H9 (cell line): ENCODE measurements around the gene USH2A. TPM values are rescaled to one million over a fixed set of nuclear protein-coding genes. Genes with fewer than 3 reads are reported as not detected.

Source experiments
- DNase-seq: peaks from one replicate; pipeline ENCODE4 v3.0.0-alpha.2; 2017
- H2AFZ ChIP-seq: one replicate; pipeline ENCODE4 v1.6.1; 2013; ENCODE audit warnings: mild to moderate bottlenecking, low read length, control low read depth, moderate library complexity
- H2AK5ac ChIP-seq: 2 replicates; pipeline ENCODE4 v1.6.1; 2013; ENCODE audit warnings: low read length, control low read depth, mixed read lengths; ENCODE audit not compliant: insufficient read length
- H2BK120ac ChIP-seq: one replicate; pipeline ENCODE4 v1.6.1; 2013; ENCODE audit warnings: low read depth, mild to moderate bottlenecking, low read length, control low read depth, inconsistent platforms; ENCODE audit not compliant: poor library complexity, severe bottlenecking
- H2BK12ac ChIP-seq: 2 replicates; pipeline ENCODE4 v1.6.1; 2013; ENCODE audit warnings: low read length, control low read depth, mixed read lengths, low read depth; ENCODE audit not compliant: insufficient read length
- H2BK15ac ChIP-seq: 2 replicates; pipeline ENCODE4 v1.6.1; 2013; ENCODE audit warnings: low read depth, low read length, control low read depth
- H2BK20ac ChIP-seq: one replicate; pipeline ENCODE4 v1.6.1; 2013; ENCODE audit warnings: low read depth, mild to moderate bottlenecking, low read length, control low read depth, inconsistent platforms; ENCODE audit not compliant: poor library complexity, severe bottlenecking
- H2BK5ac ChIP-seq: 2 replicates; pipeline ENCODE4 v1.6.1; 2013; ENCODE audit warnings: low read length, control low read depth, mixed read lengths; ENCODE audit not compliant: insufficient read length
- H3K14ac ChIP-seq: 2 replicates; pipeline ENCODE4 v1.6.1; 2013; ENCODE audit warnings: low read length, control low read depth; ENCODE audit not compliant: insufficient read depth
- H3K18ac ChIP-seq: 2 replicates; pipeline ENCODE4 v1.6.1; 2013; ENCODE audit warnings: low read depth, mild to moderate bottlenecking, mixed read lengths, low read length, control low read depth; ENCODE audit not compliant: insufficient read length
- H3K23ac ChIP-seq: 2 replicates; pipeline ENCODE4 v1.6.1; 2013; ENCODE audit warnings: low read length, control low read depth, mixed read lengths, low read depth; ENCODE audit not compliant: insufficient read length
- H3K23me2 ChIP-seq: 2 replicates; pipeline ENCODE4 v1.6.1; 2013; ENCODE audit warnings: low read depth, mild to moderate bottlenecking, mixed read lengths, low read length, control low read depth; ENCODE audit not compliant: insufficient read length, poor library complexity, severe bottlenecking
- H3K27ac ChIP-seq: 2 replicates; pipeline ENCODE4 v1.5.1; 2013; ENCODE audit warnings: low read length, control low read depth, mixed read lengths, low read depth; ENCODE audit not compliant: insufficient read length
- H3K27me3 ChIP-seq: 2 replicates; pipeline ENCODE4 v1.6.1; 2013; ENCODE audit warnings: low read length, control low read depth, inconsistent platforms; ENCODE audit not compliant: insufficient read depth
- H3K4ac ChIP-seq: 2 replicates; pipeline ENCODE4 v1.6.1; 2013; ENCODE audit warnings: low read depth, mild to moderate bottlenecking, control low read depth, inconsistent platforms, low read length, moderate library complexity
- H3K4me1 ChIP-seq: 2 replicates; pipeline ENCODE4 v1.6.1; 2013; ENCODE audit warnings: low read length, control low read depth, inconsistent platforms; ENCODE audit not compliant: insufficient read depth
- H3K4me2 ChIP-seq: 2 replicates; pipeline ENCODE4 v1.6.1; 2013; ENCODE audit warnings: low read length, control low read depth, mixed read lengths; ENCODE audit not compliant: insufficient read length, insufficient read depth
- H3K56ac ChIP-seq: 2 replicates; pipeline ENCODE4 v1.6.1; 2013; ENCODE audit warnings: low read depth, mild to moderate bottlenecking, mixed read lengths, low read length, control low read depth; ENCODE audit not compliant: insufficient read length
- H3K79me1 ChIP-seq: 2 replicates; pipeline ENCODE4 v1.6.1; 2013; ENCODE audit warnings: low read depth, mild to moderate bottlenecking, moderate library complexity, low read length, control low read depth, inconsistent platforms; ENCODE audit not compliant: insufficient read depth, poor library complexity, severe bottlenecking
- H3K79me2 ChIP-seq: 2 replicates; pipeline ENCODE4 v1.6.1; 2013; ENCODE audit warnings: low read length, control low read depth, inconsistent platforms; ENCODE audit not compliant: insufficient read depth
- H3K9ac ChIP-seq: 2 replicates; pipeline ENCODE4 v1.6.1; 2013; ENCODE audit warnings: low read length, control low read depth, mixed read lengths; ENCODE audit not compliant: insufficient read length; ENCODE audit errors: extremely low read depth
- H3K9me3 ChIP-seq: one replicate; pipeline ENCODE4 v1.6.1; 2013; ENCODE audit warnings: low read depth, low read length, inconsistent platforms; ENCODE audit not compliant: control insufficient read depth
- H3T11ph ChIP-seq: one replicate; pipeline ENCODE4 v1.6.1; 2013; ENCODE audit warnings: mild to moderate bottlenecking, low read length, control low read depth, inconsistent platforms
- H4K20me1 ChIP-seq: one replicate; pipeline ENCODE4 v1.6.1; 2013; ENCODE audit not compliant: control insufficient read depth, insufficient read length, insufficient read depth
- H4K5ac ChIP-seq: 2 replicates; pipeline ENCODE4 v1.6.1; 2013; ENCODE audit warnings: low read depth, mild to moderate bottlenecking, mixed read lengths, low read length, control low read depth; ENCODE audit not compliant: insufficient read length
- H4K8ac ChIP-seq: replicated peaks from 2 replicates; pipeline ENCODE4 v1.6.1; 2013; ENCODE audit warnings: low read length, control low read depth, mixed read lengths, low read depth; ENCODE audit not compliant: insufficient read length
- H4K91ac ChIP-seq: 2 replicates; pipeline ENCODE4 v1.6.1; 2013; ENCODE audit warnings: low read depth, mild to moderate bottlenecking, moderate library complexity, mixed read lengths, low read length, control low read depth; ENCODE audit not compliant: insufficient read length
- H3K27ac Mint-ChIP-seq, 3 experiments: 2 replicates in 2 of 3; 3 replicates in 1 of 3; pipeline ENCODE4 v1.8.0; 2020 to 2021; ENCODE audit warnings: mixed read lengths in 3 of 3, mild to moderate bottlenecking in 1 of 3, moderate library complexity in 1 of 3
- H3K27me3 Mint-ChIP-seq: 2 replicates; pipeline ENCODE4 v1.8.0; 2021; ENCODE audit warnings: low read depth, mild to moderate bottlenecking, moderate library complexity, mixed read lengths
- H3K36me3 Mint-ChIP-seq, 3 experiments: 2 replicates in 2 of 3; 3 replicates in 1 of 3; pipeline ENCODE4 v1.8.0; 2020 to 2021; ENCODE audit warnings: low read depth in 3 of 3, mixed read lengths in 3 of 3; ENCODE audit not compliant: insufficient read depth in 1 of 3
- H3K4me1 Mint-ChIP-seq, 2 experiments: 2 replicates each; pipeline ENCODE4 v1.8.0; 2020; ENCODE audit warnings: mixed read lengths in 2 of 2
- H3K4me3 Mint-ChIP-seq, 2 experiments: 2 replicates in 1 of 2; 3 replicates in 1 of 2; pipeline ENCODE4 v1.8.0; 2020 to 2021; ENCODE audit warnings: mild to moderate bottlenecking in 2 of 2, mixed read lengths in 2 of 2, moderate library complexity in 1 of 2
- H3K9me3 Mint-ChIP-seq, 2 experiments: 2 replicates in 1 of 2; 3 replicates in 1 of 2; pipeline ENCODE4 v1.8.0; 2020; ENCODE audit warnings: mild to moderate bottlenecking in 2 of 2, mixed read lengths in 2 of 2, moderate library complexity in 1 of 2
- CTCF ChIP-seq: fragments of 200-600 bp; sonication (generic); conservative IDR thresholded peaks from 3 replicates; pipeline ENCODE4 v1.8.0; 2021; ENCODE audit warnings: antibody characterized with exemption, mild to moderate bottlenecking
- total RNA-seq: library from RNA; stranded (reverse); gene quantifications from 2 replicates; pipeline ENCODE4 v1.2.1, GENCODE V29; 2021

The USH2A gene
- total RNA-seq, 1 experiment from 2014 or later: 0.11 TPM

- H3K27ac ChIP-seq: no peak overlapping the region
- no peaks in the 10 kb centered on the region for H3K79me2 ChIP-seq
- H2AK5ac ChIP-seq: no peak overlapping the region
- H3K4ac ChIP-seq: no peak overlapping the region
- H2BK12ac ChIP-seq: no peak overlapping the region
- no peak overlapping the region for H2BK120ac ChIP-seq
- H3K79me1 ChIP-seq: no peaks in the 10 kb centered on the region
- H3T11ph ChIP-seq: no peak overlapping the region
- no peak overlapping the region for H3K14ac ChIP-seq
- no peaks in the 10 kb centered on the region for H3K9me3 Mint-ChIP-seq
- H2BK15ac ChIP-seq: no peak overlapping the region
- DNase-seq: no peak
- H3K56ac ChIP-seq: no peak overlapping the region
- H2BK20ac ChIP-seq: no peak overlapping the region
- H3K27ac Mint-ChIP-seq: no peak overlapping the region
- no peak overlapping the region for H4K5ac ChIP-seq
- TF ChIP-seq CTCF: no peak
- 0 out of 4 replicates have a peak, but pooled peaks cover 0 to 2% of the 10 kb centered on the region in 2 experiments for H3K4me1 Mint-ChIP-seq
- no peaks in the 10 kb centered on the region for H3K23me2 ChIP-seq
- H2BK5ac ChIP-seq: no peak overlapping the region
- H4K20me1 ChIP-seq: no peaks in the 10 kb centered on the region
- no peaks in the 10 kb centered on the region for H3K9me3 ChIP-seq
- no peak overlapping the region for H3K9ac ChIP-seq
- no peaks in the 10 kb centered on the region for H3K27me3 Mint-ChIP-seq
- H3K23ac ChIP-seq: no peak overlapping the region
- no peak overlapping the region for H3K4me3 Mint-ChIP-seq
- H3K4me1 ChIP-seq: no peaks in the 10 kb centered on the region
- H3K27me3 ChIP-seq: no peaks in the 10 kb centered on the region
- H4K8ac ChIP-seq: no peak overlapping the region
- H3K36me3 Mint-ChIP-seq: no peaks in the 10 kb centered on the region
- H3K18ac ChIP-seq: no peak overlapping the region
- H2AFZ ChIP-seq: no peak overlapping the region
- H4K91ac ChIP-seq: no peak overlapping the region
- H3K4me2 ChIP-seq: no peak overlapping the region
Observed at GRCh38 chr1:216064643-216065042, 358.6 kb downstream of the USH2A start.
